Stimulated activated CD8-positive, alpha-beta memory T cell treated with anti-CD3 and anti-CD28 coated beads, Interleukin-4, amount 100 ng/mL, for 1 hour (primary cell): ENCODE measurements around the gene HMX3.

Experiments used
- DNase-seq, 2 donors: peaks; one replicate each; pipeline ENCODE4 v3.0.0-alpha.2; 2020; ENCODE audit warnings: low read depth in 2 of 2, low spot score in 1 of 2

Gene HMX3

DNA sequence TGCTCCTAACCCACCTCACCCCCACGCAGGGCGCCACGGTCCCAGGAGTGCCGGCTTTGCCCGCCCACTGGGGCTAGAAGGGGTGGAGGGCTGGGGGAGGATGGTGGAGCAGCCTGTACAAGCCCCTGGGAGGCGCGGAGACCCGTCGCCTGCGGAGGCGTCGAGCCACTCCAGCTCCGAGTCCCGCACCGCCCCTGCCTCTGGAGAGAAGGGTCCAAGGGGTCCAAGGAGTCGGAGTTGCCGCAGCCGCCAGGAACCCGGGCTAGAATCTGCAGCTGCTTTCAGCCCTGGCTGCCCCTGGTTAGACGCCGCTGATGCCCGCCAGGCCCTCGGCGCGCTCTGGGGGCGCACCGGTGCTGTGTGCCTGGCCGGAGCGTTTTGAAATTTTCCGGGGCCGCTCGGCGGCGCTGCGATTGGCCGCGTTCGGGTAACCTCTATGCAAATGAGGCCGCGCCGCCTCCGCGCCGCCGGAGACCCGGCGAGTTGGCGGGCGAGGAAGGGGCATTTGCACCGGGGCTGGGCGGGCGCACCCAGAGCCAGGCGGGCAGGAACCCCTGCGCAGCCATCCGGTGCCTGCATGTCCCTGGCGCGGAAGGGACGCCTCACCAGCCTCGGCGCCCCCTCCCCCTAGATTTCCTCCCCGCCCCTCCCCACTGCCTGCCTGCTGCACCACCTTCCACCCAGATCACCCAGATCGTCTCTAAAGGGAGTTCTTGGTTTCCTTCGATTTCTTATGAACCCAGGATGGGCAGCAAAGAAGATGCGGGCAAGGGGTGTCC lies 12.1 kb downstream of the HMX3 start, which contains the start of gene HMX2:
HMX2 (plus strand) TSS at position 502 of the 779 bp plus-strand sequence; CDS start at position 745, 243 bp downstream.
- no peak for DNase-seq

- DNase-seq = no peak
Observed at GRCh38 chr10:123148414-123149161, 12.8 kb downstream of the HMX3 start.

- no peak for DNase-seq
Observed at GRCh38 chr10:123149162-123149567, 13.4 kb downstream of the HMX3 start.

GRCh38 chr10:123149568-123150270 lies 13.9 kb downstream of the HMX3 start:
- no peak for DNase-seq

DNA sequence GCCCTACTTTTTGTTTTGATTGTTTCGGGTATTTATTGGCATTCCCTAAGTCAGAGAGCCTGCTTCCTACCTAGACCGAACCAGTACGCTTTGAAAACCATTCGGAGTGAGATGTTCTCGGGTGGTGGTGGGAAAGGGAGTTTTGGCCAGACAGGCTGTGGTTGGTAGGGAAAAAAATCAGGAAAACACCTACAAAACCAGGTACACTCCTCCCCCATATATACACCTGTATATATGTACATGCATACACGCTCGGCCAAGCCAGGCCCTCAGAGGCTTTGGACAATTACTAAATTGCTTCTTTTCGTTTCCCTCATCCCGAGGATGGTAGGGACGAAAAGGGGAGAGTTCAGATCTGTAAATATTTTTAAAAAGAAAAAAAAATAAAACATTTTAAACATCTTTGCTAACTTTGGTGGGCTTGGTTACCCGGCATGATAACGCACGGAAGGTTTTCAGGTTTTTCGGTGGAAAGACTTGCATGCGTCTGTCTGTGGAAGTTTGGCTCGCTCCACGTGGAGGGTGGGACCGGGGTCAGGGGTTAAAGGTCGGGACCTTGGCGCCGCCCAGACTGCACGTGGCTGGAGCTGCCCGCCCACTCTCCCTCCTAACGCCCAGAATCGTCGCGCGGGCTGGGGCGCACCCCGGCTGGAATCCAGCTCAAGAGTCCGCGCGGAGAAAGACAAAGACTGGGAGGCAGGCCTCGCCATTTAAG lies 14.7 kb downstream of the HMX3 start:
- DNase-seq = no peak

- no peak for DNase-seq
Observed at GRCh38 chr10:123150986-123151736, 15.4 kb downstream of the HMX3 start.

GRCh38 chr10:123151737-123152135 lies 16.0 kb downstream of the HMX3 start:
- DNase-seq = no peak

DNA sequence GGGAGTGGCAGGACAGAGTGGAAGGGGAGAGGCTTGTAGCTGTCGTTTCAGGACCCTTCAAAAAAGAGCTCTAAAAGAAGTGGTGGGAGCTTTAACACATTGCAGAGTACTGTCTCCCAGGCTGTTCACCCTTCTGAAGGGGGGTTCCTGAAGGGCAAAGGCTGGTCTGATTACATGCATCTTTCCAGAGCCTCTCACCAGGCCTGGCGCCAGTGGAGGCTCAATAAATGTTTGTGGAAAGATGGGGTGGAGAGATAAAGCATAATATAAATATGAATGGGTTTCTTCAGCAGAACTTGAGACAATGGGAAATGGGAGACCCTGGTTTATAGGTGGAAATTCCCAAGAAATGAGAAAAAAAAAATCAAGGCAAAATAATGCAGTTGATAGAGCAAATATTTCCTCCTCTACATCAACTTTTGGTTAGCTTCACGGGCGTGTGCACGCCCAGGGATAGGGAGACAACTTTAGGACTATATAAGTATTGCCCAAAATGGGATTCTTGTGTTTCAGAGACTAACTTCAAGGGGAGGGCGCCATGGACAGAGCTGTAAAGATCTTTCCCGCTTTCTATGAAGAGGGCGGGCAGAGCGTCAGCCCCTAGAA lies 17.8 kb downstream of the HMX3 start:
- DNase-seq = no peak

- peak; percentile 85 to 90 for DNase-seq
Observed at GRCh38 chr10:123154092-123154710, 18.4 kb downstream of the HMX3 start, which contains the start of gene BUB3. Gene BUB3 (plus strand): TSS chr10:123154402. CDS start chr10:123154918, 516 bp downstream.

GRCh38 chr10:123154711-123155505 lies 19.1 kb downstream of the HMX3 start:
- no peak for DNase-seq

DNA sequence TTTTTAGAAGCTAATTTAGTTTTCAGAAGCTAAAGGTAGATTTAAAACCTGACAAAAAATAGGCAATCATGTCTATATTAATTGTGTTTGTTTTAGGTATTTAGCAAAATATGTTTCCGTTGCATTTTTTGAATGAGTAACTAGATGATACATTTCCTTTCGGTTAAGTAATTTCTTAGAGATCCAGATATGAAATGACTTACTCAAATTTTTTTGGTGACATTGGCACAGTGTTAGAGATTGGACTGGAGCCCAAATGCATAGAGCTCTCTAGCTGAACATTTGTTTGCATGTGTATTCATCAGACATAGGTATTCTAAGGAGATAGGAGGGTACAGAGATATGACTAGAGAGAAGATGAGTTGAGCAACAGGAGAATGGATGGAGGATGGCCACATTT lies 20.3 kb downstream of the HMX3 start:
- DNase-seq = no peak

GRCh38 chr10:123157210-123157609 lies 21.4 kb downstream of the HMX3 start:
- no peak for DNase-seq

GRCh38 chr10:123158682-123159081 lies 22.9 kb downstream of the HMX3 start:
- no peak for DNase-seq

- no peak for DNase-seq
Observed at GRCh38 chr10:123160311-123160980, 24.7 kb downstream of the HMX3 start.

- DNase-seq = no peak
Observed at GRCh38 chr10:123164319-123164718, 28.5 kb downstream of the HMX3 start.

GRCh38 chr10:123165445-123166072 lies 29.8 kb downstream of the HMX3 start:
- DNase-seq = no peak

DNA sequence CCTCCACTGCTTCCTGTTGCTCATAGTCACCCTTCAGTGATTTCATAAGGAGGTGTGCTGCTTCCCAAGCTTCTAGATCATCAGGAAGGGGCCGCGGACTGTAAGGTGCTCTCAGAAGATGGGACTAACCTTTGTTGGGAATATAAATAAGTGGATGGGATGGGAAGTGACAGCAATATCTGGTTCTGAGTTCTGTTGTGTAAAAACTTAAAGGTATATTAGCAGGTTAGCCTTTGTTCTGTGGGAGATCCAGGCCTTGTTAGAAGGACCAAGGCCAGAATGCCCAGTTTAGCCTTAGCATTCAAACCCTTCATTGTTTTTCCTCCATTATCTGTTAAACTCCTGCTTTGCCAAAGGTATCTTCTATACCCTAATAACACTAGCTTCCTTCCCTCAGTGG lies 30.8 kb downstream of the HMX3 start:
- DNase-seq = no peak

DNA sequence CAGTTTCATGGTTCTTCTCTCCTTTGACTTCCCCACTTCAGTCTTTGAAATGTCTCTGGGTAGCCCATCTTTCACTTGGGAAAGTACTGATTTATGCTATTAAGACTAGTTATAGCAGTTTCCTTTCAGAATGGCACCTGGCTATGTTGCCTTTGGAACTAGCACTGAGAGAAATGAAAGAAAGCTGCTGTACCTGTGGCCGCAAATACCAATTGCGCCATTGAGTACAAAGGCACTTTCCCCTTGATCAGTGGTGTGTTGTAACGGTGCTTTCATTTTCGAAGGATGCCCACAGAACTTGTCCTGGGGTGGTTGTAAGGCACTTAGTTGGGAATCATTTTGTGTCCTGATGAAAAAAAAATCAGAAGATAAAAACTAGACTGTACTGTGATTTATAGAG lies 35.2 kb downstream of the HMX3 start:
- no peak for DNase-seq
